Endothelial cell of umbilical vein (primary cell): ENCODE measurements around the gene MED14. TPM values are rescaled to one million over a fixed set of nuclear protein-coding genes. Genes with fewer than 3 reads are reported as not detected.

Experiments used
- BruUV-seq: library from RNA; stranded (reverse); fragments of 400-500 nt; replicated peaks from 2 replicates; lab custom pipeline; 2021; lab: Mats Ljungman, UMichigan
- CTCF ChIA-PET: fragments of 300-600, 350-600 bp; sonication (Branson Sonifier 250); formaldehyde crosslinking; loops from one replicate; lab custom pipeline; 2021; ENCODE audit warnings: antibody characterized with exemption, inconsistent platforms; lab: Charles Lee
- POLR2A ChIA-PET: fragments of 300-600, 350-600 bp; sonication (Branson Sonifier 250); formaldehyde crosslinking; loops from one replicate; lab custom pipeline; 2021; ENCODE audit warnings: antibody characterized with exemption, inconsistent platforms; lab: Charles Lee
- DNase-seq: peaks from one replicate; pipeline ENCODE4 v3.0.0-alpha.2; 2011; ENCODE audit warnings: low read depth, low spot score
- FAIRE-seq: peaks from 2 replicates; lab custom pipeline; 2011; peaks lifted over from hg19 to GRCh38; lab: Jason Lieb, UNC
- H2AFZ ChIP-seq: 2 replicates; pipeline ENCODE4 v1.6.0; 2012; ENCODE audit warnings: low read depth, low read length, control low read depth, inconsistent platforms
- H3K27ac ChIP-seq: 2 replicates; pipeline ENCODE4 v1.5.1; 2011; ENCODE audit warnings: low read depth, mild to moderate bottlenecking, control low read depth, low read length, moderate library complexity; ENCODE audit not compliant: insufficient read depth
- H3K27me3 ChIP-seq, 2 experiments: 2 replicates each; pipeline versions ENCODE4 v1.6.0 to v1.6.1; 2011; ENCODE audit warnings: low read length in 2 of 2, mixed read lengths in 1 of 2; ENCODE audit not compliant: control insufficient read depth in 2 of 2, insufficient read depth in 2 of 2
- H3K36me3 ChIP-seq, 2 experiments: 2 replicates in 1 of 2; 3 replicates in 1 of 2; pipeline ENCODE4 v1.5.1; 2011; ENCODE audit warnings: low read length in 2 of 2, mild to moderate bottlenecking in 1 of 2, moderate library complexity in 1 of 2; ENCODE audit not compliant: control insufficient read depth in 2 of 2, insufficient read depth in 2 of 2; ENCODE audit errors: extremely low read depth in 1 of 2
- H3K4me1 ChIP-seq: 3 replicates; pipeline ENCODE4 v1.5.1; 2011; ENCODE audit warnings: mild to moderate bottlenecking, low read length; ENCODE audit not compliant: control insufficient read depth, insufficient read depth; ENCODE audit errors: extremely low read depth
- H3K4me2 ChIP-seq: 2 replicates; pipeline ENCODE4 v1.6.1; 2011; ENCODE audit warnings: low read length, control low read depth, mixed read lengths; ENCODE audit not compliant: insufficient read depth
- H3K4me3 ChIP-seq, 3 experiments: fragments of 200-600 bp in 1 of 3; sonication (generic), shearing (Covaris generic) in 1 of 3; replicated peaks in 1 of 3; 2 replicates each; pipeline ENCODE4 v1.5.1; 2011 to 2016; ENCODE audit warnings: control low read depth in 3 of 3, low read length in 3 of 3, mild to moderate bottlenecking in 2 of 3, inconsistent platforms in 1 of 3, low read depth in 1 of 3, moderate library complexity in 1 of 3; ENCODE audit not compliant: insufficient read depth in 1 of 3
- H3K79me2 ChIP-seq: 2 replicates; pipeline ENCODE4 v1.6.0; 2012; ENCODE audit warnings: low read length, inconsistent platforms; ENCODE audit not compliant: control insufficient read depth, insufficient read depth
- H3K9ac ChIP-seq: replicated peaks from 2 replicates; pipeline ENCODE3; 2011; ENCODE audit warnings: low read length, control low read depth; ENCODE audit not compliant: insufficient read depth; ENCODE audit errors: extremely low read depth
- H3K9me1 ChIP-seq: replicated peaks from 3 replicates; pipeline ENCODE4 v1.6.0; 2011; ENCODE audit warnings: mild to moderate bottlenecking, low read length; ENCODE audit not compliant: control insufficient read depth, insufficient read depth; ENCODE audit errors: extremely low read depth
- H3K9me3 ChIP-seq: replicated peaks from 2 replicates; pipeline ENCODE4 v1.5.1; 2012; ENCODE audit warnings: low read length, inconsistent platforms; ENCODE audit not compliant: control insufficient read depth, insufficient read depth
- H4K20me1 ChIP-seq: replicated peaks from 2 replicates; pipeline ENCODE3; 2011; ENCODE audit warnings: mild to moderate bottlenecking, low read length; ENCODE audit not compliant: control insufficient read depth, insufficient read depth; ENCODE audit errors: extremely low read depth
- CTCF ChIP-seq, 2 donors: IDR thresholded peaks; 1 replicate in 1 of 2; 2 replicates in 1 of 2; pipeline ENCODE4 v1.5.1; 2011; ENCODE audit warnings: low read length in 2 of 2, mild to moderate bottlenecking in 2 of 2, moderate library complexity in 2 of 2, control low read depth in 1 of 2, inconsistent platforms in 1 of 2, low read depth in 1 of 2; ENCODE audit not compliant: insufficient read depth in 1 of 2; ENCODE audit errors: extremely low read depth in 1 of 2
- EZH2 ChIP-seq: IDR thresholded peaks from 2 replicates; pipeline ENCODE4 v1.6.1; 2012; ENCODE audit warnings: borderline replicate concordance, low read depth, mild to moderate bottlenecking, moderate library complexity, low read length, inconsistent platforms; ENCODE audit not compliant: severe bottlenecking
- FOS ChIP-seq: IDR thresholded peaks from 2 replicates; pipeline ENCODE4 v1.6.1; 2011; ENCODE audit warnings: mild to moderate bottlenecking, low read length, moderate library complexity, borderline replicate concordance; ENCODE audit not compliant: insufficient read depth
- GATA2 ChIP-seq: IDR thresholded peaks from 2 replicates; pipeline ENCODE4 v1.7.0; 2011; ENCODE audit warnings: low read depth, mild to moderate bottlenecking, moderate library complexity, mixed read lengths, low read length; ENCODE audit not compliant: insufficient read length, insufficient read depth
- JUN ChIP-seq: IDR thresholded peaks from 2 replicates; pipeline ENCODE4 v1.6.1; 2011; ENCODE audit warnings: borderline replicate concordance, low read depth; ENCODE audit not compliant: insufficient read length, insufficient read depth
- MAX ChIP-seq: IDR thresholded peaks from 2 replicates; pipeline ENCODE4 v1.6.1; 2011; ENCODE audit not compliant: insufficient read depth, insufficient read length
- MYC ChIP-seq: IDR thresholded peaks from one replicate; pipeline ENCODE4 v1.6.1; 2011; ENCODE audit warnings: mild to moderate bottlenecking, low read depth, low read length
- POLR2A ChIP-seq: IDR thresholded peaks from 2 replicates; pipeline ENCODE4 v1.6.1; 2012; ENCODE audit warnings: low read depth, mild to moderate bottlenecking, control low read depth, low read length
- POLR2AphosphoS5 ChIP-seq: IDR thresholded peaks from 2 replicates; pipeline ENCODE4 v1.6.1; 2012; ENCODE audit warnings: low read depth, mild to moderate bottlenecking, control low read depth, low read length, moderate library complexity; ENCODE audit not compliant: insufficient read depth
- dilution Hi-C: fragments of 300-500 bp; cut with MboI; formaldehyde crosslinking; loops from one replicate; pipeline ENCODE4 v1.15.0; 2019; ENCODE audit warnings: low sequenced_read_pairs; ENCODE audit not compliant: extremely low pct_ligation_motif_present
- intact Hi-C: fragments of 100-400 bp; cut with micrococcal nuclease; formaldehyde crosslinking; loops from one replicate; pipeline ENCODE4 v1.10.0; 2022
- polyA plus RNA-seq, 4 experiments: library from polyadenylated mRNA; depleted of rRNA in 3 of 4; stranded (reverse) in 3 of 4; unstranded in 1 of 4; fragments of >200 nt; gene quantifications; 2 replicates each; pipeline versions ENCODE4 v1.2.1 to v1.2.3, GENCODE V29; 2011 to 2012; ENCODE audit warnings: missing spikeins in 1 of 4
- total RNA-seq: library from RNA; stranded (reverse); gene quantifications from 2 replicates; pipeline ENCODE4 v1.2.3, GENCODE V29; 2021

MED14 gene
- total and polyA plus RNA-seq, 2 donors (not counting 3 experiments of a cell fraction or from before 2014, with no cell fraction given): 25.6 to 55.8 TPM

- Histone ChIP-seq H3K4me2 (no peak overlapping the region), H3K79me2 (no peaks in the 10 kb centered on the region), H3K4me3 (no peak overlapping the region), H3K9me3 (no peaks in the 10 kb centered on the region), H4K20me1 (no peaks in the 10 kb centered on the region), H3K27ac (no peak overlapping the region), H3K9ac (no peak overlapping the region), H3K36me3 (no peaks in the 10 kb centered on the region), H2AFZ (no peak overlapping the region), H3K4me1 (no peaks in the 10 kb centered on the region), H3K27me3 (no peaks in the 10 kb centered on the region), H3K9me1 (no peaks in the 10 kb centered on the region)
- BruUV-seq: no TSS peak
- ChIA-PET POLR2A (no interaction called here), CTCF (interaction anchor here (0.9 to 1.5 kb wide), 2 partner anchors 33 to 429 kb away, joined by 3 read pairs; no protein-coding TSS in a partner anchor)
- DNase-seq (no peak), FAIRE-seq (no peak)
- TF ChIP-seq EZH2: no peak
- TF ChIP-seq FOS: no peak
- TF ChIP-seq JUN: no peak
- no peak for TF ChIP-seq MYC
- no peak for TF ChIP-seq MAX
- TF ChIP-seq CTCF (IDR thresholded peaks at IDR 0.05; ENCODE audit: extremely low read depth in 1 of 2, insufficient read depth in 1 of 2, low read depth in 1 of 2, low read length in 2 of 2): no peak
- TF ChIP-seq POLR2AphosphoS5: no peak
- no peak for TF ChIP-seq POLR2A
- no peak for TF ChIP-seq GATA2
- intact Hi-C loops: no loop called here
- dilution Hi-C loops: no loop called here
Measured at GRCh38 chrX:40685362-40685918, 49.9 kb downstream of the MED14 start.
